ENCODE measurements around the gene MTA3.
A peak's percentile ranks its signal among the peaks of the same experiment; 100 is the strongest.

Gene MTA3

DNA sequence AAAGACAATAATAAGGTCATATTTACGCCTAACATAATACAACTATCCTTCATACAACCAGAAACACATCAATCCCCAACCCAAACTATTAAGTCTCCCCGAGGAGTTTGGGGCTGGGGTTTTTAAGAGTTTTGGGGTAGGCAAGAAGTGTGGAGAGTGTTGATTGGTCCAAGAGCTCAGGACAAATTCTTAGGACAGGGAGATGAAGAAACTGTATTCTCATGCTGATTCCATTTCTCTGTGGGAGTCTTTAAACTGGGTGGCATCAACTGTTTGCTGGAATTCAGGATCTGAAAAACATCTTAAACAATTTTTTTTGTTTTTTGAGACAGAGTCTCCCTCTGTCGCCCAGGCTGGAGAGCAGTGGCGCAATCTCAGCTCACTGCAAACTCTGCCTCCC lies 25.6 kb upstream of the MTA3 start:
- Histone ChIP-seq H3K18ac (ENCODE audit: low read length) (no peak overlapping the region), H3K56ac (ENCODE audit: low read length) (no peak overlapping the region), H2BK15ac (replicated peaks; ENCODE audit: low read depth) (no peak overlapping the region), H3K4me2 (ENCODE audit: low read length) (no peak overlapping the region), H3K23ac (ENCODE audit: low read length) (no peak overlapping the region), H2AK5ac (ENCODE audit: low read length) (no peak overlapping the region), H3K4me3 (ENCODE audit: low read length) (no peak overlapping the region), H3K27me3 (ENCODE audit: insufficient read depth, low read length, poor library complexity) (no peaks in the 10 kb centered on the region), H3K4ac (ENCODE audit: low read depth, low read length) (no peak overlapping the region), H4K5ac (ENCODE audit: low read length) (no peak overlapping the region), H3K36me3 (ENCODE audit: control insufficient read depth, insufficient read depth, low read length) (no peaks in the 10 kb centered on the region), H3K79me1 (ENCODE audit: low read length) (no peaks in the 10 kb centered on the region), H2BK120ac (ENCODE audit: low read depth, low read length) (no peak overlapping the region), H3K79me2 (ENCODE audit: control insufficient read depth, insufficient read depth, low read length) (no peaks in the 10 kb centered on the region), H3K4me1 (ENCODE audit: control insufficient read depth, low read depth, low read length) (peaks cover 13% of the 10 kb centered on the region), H3K9ac (ENCODE audit: low read length) (no peak overlapping the region), H2BK5ac (ENCODE audit: low read length) (no peak overlapping the region), H3K27ac (ENCODE audit: low read depth, low read length) (no peak overlapping the region), H4K8ac (ENCODE audit: low read depth, low read length) (no peak overlapping the region)
- DNase-seq, result no peak
- 94% methylated on average over 2 of the region's 4 CpGs for WGBS (ENCODE audit: extremely low coverage, insufficient coverage, low lambda C conversion rate)

DNA sequence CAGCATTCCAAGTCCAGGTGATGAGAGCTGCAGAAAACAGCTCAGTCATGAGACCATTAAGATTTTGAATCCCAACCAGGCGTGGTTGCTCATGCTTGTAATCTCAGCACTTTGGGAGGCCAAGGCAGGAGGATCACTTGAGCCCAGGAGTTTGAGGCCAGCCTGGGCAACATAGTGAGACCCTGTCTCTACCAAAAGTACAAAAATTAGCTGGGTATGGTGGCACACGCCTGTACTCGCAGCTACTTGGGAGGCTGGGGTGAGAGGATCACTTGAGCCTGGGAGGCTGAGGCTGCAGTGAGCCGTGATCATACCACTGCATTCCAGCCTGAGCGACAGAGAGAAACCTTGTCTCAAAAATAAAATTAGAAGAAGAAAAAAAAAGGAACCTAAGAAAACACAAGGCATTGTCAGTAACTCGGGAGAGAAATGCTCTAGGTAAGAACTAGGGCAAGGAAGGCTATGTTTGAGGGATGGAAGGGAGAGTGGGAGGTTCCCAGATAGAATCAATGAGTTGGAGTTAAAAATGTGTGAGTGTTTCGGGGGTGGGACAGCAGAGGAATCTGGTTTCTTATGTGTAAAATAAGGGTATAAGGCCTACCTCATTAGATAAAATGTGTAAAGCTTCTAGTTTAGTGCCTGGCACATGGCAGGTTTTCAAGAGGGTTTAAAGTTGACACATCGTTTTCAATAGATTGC lies 23.3 kb upstream of the MTA3 start:
- Histone ChIP-seq H3K79me2 (ENCODE audit: control insufficient read depth, insufficient read depth, low read length) (no peaks in the 10 kb centered on the region), H3K4me3 (ENCODE audit: low read length) (no peak overlapping the region)

DNA sequence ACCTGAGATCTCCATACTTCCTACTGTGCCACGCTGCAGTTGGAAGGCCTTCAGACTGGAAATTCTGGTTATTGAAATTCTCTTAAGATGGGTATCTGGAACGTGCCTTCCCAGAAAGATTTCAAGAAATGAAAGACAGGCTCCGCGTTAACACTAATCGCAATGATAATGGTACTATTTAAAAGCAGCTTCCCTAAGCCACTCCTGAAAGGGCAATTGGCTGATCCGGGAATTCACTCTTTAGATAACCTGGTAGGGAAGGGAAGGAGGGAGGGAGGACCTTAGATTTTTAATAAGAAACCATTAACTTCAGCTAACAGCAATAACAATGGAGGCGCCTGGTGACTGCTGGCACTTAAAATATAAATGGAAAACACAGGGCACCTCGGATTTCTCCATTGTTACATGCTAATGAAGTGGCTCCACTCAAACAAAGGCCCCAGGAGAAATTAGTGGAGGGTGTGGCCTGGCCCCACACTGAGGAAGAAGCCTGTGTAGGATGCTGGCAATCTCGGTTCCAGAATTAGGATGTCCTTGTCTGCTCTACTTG lies 22.5 kb upstream of the MTA3 start:
- H2AK5ac ChIP-seq (ENCODE audit: low read length), result no peak overlapping the region
- H2BK120ac ChIP-seq (ENCODE audit: low read depth, low read length), result no peak overlapping the region
- peak overlapping the region; percentile 23 for H3K27ac ChIP-seq (ENCODE audit: low read depth, low read length)
- H3K23ac ChIP-seq (ENCODE audit: low read length), result no peak overlapping the region
- DNase-seq, result peak; percentile 69
- peak overlapping the region; percentile 36 for H3K4me2 ChIP-seq (ENCODE audit: low read length)
- no peaks in the 10 kb centered on the region for H3K79me2 ChIP-seq (ENCODE audit: control insufficient read depth, insufficient read depth, low read length)
- H3K36me3 ChIP-seq (ENCODE audit: control insufficient read depth, insufficient read depth, low read length), result no peaks in the 10 kb centered on the region
- H3K9ac ChIP-seq (ENCODE audit: low read length), result peak overlapping the region; percentile 29
- H4K5ac ChIP-seq (ENCODE audit: low read length), result no peak overlapping the region
- no peak overlapping the region for H2BK15ac ChIP-seq (replicated peaks; ENCODE audit: low read depth)
- peaks cover 13% of the 10 kb centered on the region for H3K4me1 ChIP-seq (ENCODE audit: control insufficient read depth, low read depth, low read length)
- H2BK5ac ChIP-seq (ENCODE audit: low read length), result peak overlapping the region; percentile 55
- no peak overlapping the region for H3K4ac ChIP-seq (ENCODE audit: low read depth, low read length)
- no peak overlapping the region for H3K4me3 ChIP-seq (ENCODE audit: low read length)
- peak overlapping the region; percentile 80 for H3K56ac ChIP-seq (ENCODE audit: low read length)
- no peaks in the 10 kb centered on the region for H3K27me3 ChIP-seq (ENCODE audit: insufficient read depth, low read length, poor library complexity)
- WGBS (ENCODE audit: extremely low coverage, insufficient coverage, low lambda C conversion rate), result no CpG with 5 or more reads among the region's 9 CpGs
- no peaks in the 10 kb centered on the region for H3K79me1 ChIP-seq (ENCODE audit: low read length)
- H4K8ac ChIP-seq (ENCODE audit: low read depth, low read length), result no peak overlapping the region
- H3K18ac ChIP-seq (ENCODE audit: low read length), result no peak overlapping the region

More for the DNA sequence above, 23.3 kb upstream of the MTA3 start:
- DNase-seq, result peak; percentile 34
- H3K4ac ChIP-seq (ENCODE audit: low read depth, low read length), result no peak overlapping the region
- H3K27me3 ChIP-seq (ENCODE audit: insufficient read depth, low read length, poor library complexity), result no peaks in the 10 kb centered on the region
- no peak overlapping the region for H2AK5ac ChIP-seq (ENCODE audit: low read length)
- peak overlapping the region; percentile 9 for H3K18ac ChIP-seq (ENCODE audit: low read length)
- peak overlapping the region; percentile 80 for H3K56ac ChIP-seq (ENCODE audit: low read length)
- H3K4me2 ChIP-seq (ENCODE audit: low read length), result no peak overlapping the region
- no peak overlapping the region for H2BK15ac ChIP-seq (replicated peaks; ENCODE audit: low read depth)
- H3K4me1 ChIP-seq (ENCODE audit: control insufficient read depth, low read depth, low read length), result peaks cover 13% of the 10 kb centered on the region
- H2BK120ac ChIP-seq (ENCODE audit: low read depth, low read length), result no peak overlapping the region
- H3K79me1 ChIP-seq (ENCODE audit: low read length), result no peaks in the 10 kb centered on the region
- 100% methylated on average over 1 of the region's 8 CpGs for WGBS (ENCODE audit: extremely low coverage, insufficient coverage, low lambda C conversion rate)
- no peaks in the 10 kb centered on the region for H3K36me3 ChIP-seq (ENCODE audit: control insufficient read depth, insufficient read depth, low read length)
- no peak overlapping the region for H3K23ac ChIP-seq (ENCODE audit: low read length)
- peak overlapping the region; percentile 29 for H3K9ac ChIP-seq (ENCODE audit: low read length)
- no peak overlapping the region for H4K5ac ChIP-seq (ENCODE audit: low read length)
- H3K27ac ChIP-seq (ENCODE audit: low read depth, low read length), result peak overlapping the region; percentile 23
- H4K8ac ChIP-seq (ENCODE audit: low read depth, low read length), result no peak overlapping the region
- H2BK5ac ChIP-seq (ENCODE audit: low read length), result peak overlapping the region; percentile 55

DNA sequence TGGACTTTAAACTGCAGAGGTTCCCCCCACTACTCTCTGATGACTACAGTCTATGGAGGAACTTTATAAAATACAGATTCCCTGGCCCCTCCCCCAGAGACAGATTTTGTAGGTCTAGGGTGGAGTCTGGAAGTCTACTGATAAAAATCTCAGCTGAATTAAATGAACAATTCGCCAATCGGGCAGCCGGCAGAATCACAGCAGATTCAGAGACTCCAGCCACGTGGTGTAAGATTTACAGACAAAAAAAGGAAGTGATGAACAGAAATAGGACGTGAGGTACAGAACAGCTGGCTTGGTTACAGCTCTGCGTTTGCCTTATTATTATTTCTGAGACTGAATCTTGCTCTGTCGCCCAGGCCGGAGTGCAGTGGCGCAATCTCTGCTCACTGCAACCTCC lies 21.4 kb upstream of the MTA3 start:
- Histone ChIP-seq H2AK5ac (ENCODE audit: low read length) (no peak overlapping the region), H3K4ac (ENCODE audit: low read depth, low read length) (peak overlapping the region; percentile 21), H3K4me3 (ENCODE audit: low read length) (no peak overlapping the region), H4K5ac (ENCODE audit: low read length) (no peak overlapping the region), H3K56ac (ENCODE audit: low read length) (no peak overlapping the region), H3K18ac (ENCODE audit: low read length) (peak overlapping the region; percentile 13), H3K4me2 (ENCODE audit: low read length) (no peak overlapping the region), H2BK5ac (ENCODE audit: low read length) (no peak overlapping the region), H3K23ac (ENCODE audit: low read length) (no peak overlapping the region), H3K27ac (ENCODE audit: low read depth, low read length) (no peak overlapping the region), H2BK15ac (replicated peaks; ENCODE audit: low read depth) (no peak overlapping the region), H3K9ac (ENCODE audit: low read length) (no peak overlapping the region), H4K8ac (ENCODE audit: low read depth, low read length) (no peak overlapping the region), H3K79me1 (ENCODE audit: low read length) (no peaks in the 10 kb centered on the region), H3K79me2 (ENCODE audit: control insufficient read depth, insufficient read depth, low read length) (no peaks in the 10 kb centered on the region), H3K36me3 (ENCODE audit: control insufficient read depth, insufficient read depth, low read length) (no peaks in the 10 kb centered on the region), H3K27me3 (ENCODE audit: insufficient read depth, low read length, poor library complexity) (no peaks in the 10 kb centered on the region), H3K4me1 (ENCODE audit: control insufficient read depth, low read depth, low read length) (peaks cover 13% of the 10 kb centered on the region), H2BK120ac (ENCODE audit: low read depth, low read length) (no peak overlapping the region)
- DNase-seq, result no peak
- WGBS (ENCODE audit: extremely low coverage, insufficient coverage, low lambda C conversion rate), result no CpG with 5 or more reads among the region's 9 CpGs

DNA sequence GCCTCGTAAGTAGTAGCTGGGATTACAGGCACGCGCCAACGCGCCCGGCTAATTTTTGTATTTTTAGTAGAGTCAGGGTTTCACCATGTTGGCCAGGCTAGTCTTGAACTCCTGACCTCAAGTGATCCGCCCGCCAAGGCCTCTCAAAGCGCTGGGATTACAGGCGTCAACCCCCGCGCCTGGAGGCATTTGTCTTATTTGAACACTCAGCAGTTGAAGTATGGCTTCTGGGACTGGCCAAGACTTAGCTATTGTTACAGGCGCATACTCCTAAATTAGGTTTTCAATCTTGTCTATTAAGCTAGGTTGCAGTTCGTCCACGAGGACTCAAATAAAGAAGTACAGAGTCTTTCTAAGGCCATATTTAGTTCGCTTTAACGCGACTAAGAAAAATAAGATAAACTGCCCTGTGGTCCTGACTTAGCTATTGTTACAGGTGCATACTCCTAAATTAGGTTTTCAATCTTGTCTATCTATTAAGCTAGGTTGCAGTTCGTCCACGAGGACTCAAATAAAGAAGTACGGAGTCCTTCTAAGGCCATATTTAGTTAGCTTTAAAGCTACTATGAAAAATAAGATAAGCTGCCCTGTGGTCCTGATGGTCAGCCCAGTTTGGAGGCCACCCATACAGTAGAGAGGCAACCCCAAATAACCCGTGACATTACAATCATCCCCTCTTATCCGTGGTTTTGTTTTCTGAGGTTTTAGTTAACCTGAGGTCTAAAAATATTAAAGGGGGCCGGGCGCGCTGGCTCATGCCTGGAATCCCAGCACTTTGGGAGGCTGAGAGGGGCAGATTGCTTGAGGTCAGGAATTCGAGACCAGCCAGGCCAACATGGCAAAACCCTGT lies 20.8 kb upstream of the MTA3 start:
- no peak overlapping the region for H2BK120ac ChIP-seq (ENCODE audit: low read depth, low read length)
- no peaks in the 10 kb centered on the region for H3K36me3 ChIP-seq (ENCODE audit: control insufficient read depth, insufficient read depth, low read length)
- no peak overlapping the region for H3K27ac ChIP-seq (ENCODE audit: low read depth, low read length)
- no peak overlapping the region for H4K5ac ChIP-seq (ENCODE audit: low read length)
- H2AK5ac ChIP-seq (ENCODE audit: low read length), result no peak overlapping the region
- H3K27me3 ChIP-seq (ENCODE audit: insufficient read depth, low read length, poor library complexity), result no peaks in the 10 kb centered on the region
- H2BK5ac ChIP-seq (ENCODE audit: low read length), result no peak overlapping the region
- H3K4me2 ChIP-seq (ENCODE audit: low read length), result no peak overlapping the region
- H3K18ac ChIP-seq (ENCODE audit: low read length), result no peak overlapping the region
- WGBS (ENCODE audit: extremely low coverage, insufficient coverage, low lambda C conversion rate), result no CpG with 5 or more reads among the region's 27 CpGs
- H3K4me1 ChIP-seq (ENCODE audit: control insufficient read depth, low read depth, low read length), result peaks cover 13% of the 10 kb centered on the region
- H3K23ac ChIP-seq (ENCODE audit: low read length), result no peak overlapping the region
- H4K8ac ChIP-seq (ENCODE audit: low read depth, low read length), result no peak overlapping the region
- H3K56ac ChIP-seq (ENCODE audit: low read length), result no peak overlapping the region
- no peaks in the 10 kb centered on the region for H3K79me2 ChIP-seq (ENCODE audit: control insufficient read depth, insufficient read depth, low read length)
- no peak overlapping the region for H3K9ac ChIP-seq (ENCODE audit: low read length)
- no peaks in the 10 kb centered on the region for H3K79me1 ChIP-seq (ENCODE audit: low read length)
- H2BK15ac ChIP-seq (replicated peaks; ENCODE audit: low read depth), result no peak overlapping the region
- no peak overlapping the region for H3K4ac ChIP-seq (ENCODE audit: low read depth, low read length)
- DNase-seq, result no peak
- H3K4me3 ChIP-seq (ENCODE audit: low read length), result no peak overlapping the region

Measured in mesendoderm (in vitro differentiated cells).